Activated T-cell treated with anti-CD3 and anti-CD28 coated beads, Interleukin-2, amount 50 U/mL, for 72 hours (primary cell): ENCODE measurements around the gene KCNMA1. TPM values are rescaled to one million over a fixed set of nuclear protein-coding genes. Genes with fewer than 3 reads are reported as not detected.
A peak's percentile ranks its signal among the peaks of the same experiment; 100 is the strongest.
"Not testable (repeated sequence)": the region's sequence is repeated elsewhere in the genome, so short reads cannot be mapped to it uniquely, and the experiment has no call there.

ENCODE experiments used
- ATAC-seq, 2 donors: fragments of 150-1000 bp; cut with Tn5 transposase; replicated peaks in 1 of 2; 2 replicates each; pipeline ENCODE4 v1.10.0; 2021; ENCODE audit warnings: moderate library complexity in 2 of 2, mild to moderate bottlenecking in 1 of 2
- DNase-seq, 2 donors: peaks; one replicate each; pipeline ENCODE4 v3.0.0; 2021 to 2022; ENCODE audit warnings: mixed read lengths in 1 of 2
- H3K27ac Mint-ChIP-seq: one replicate; pipeline ENCODE4 v1.8.0; 2022; ENCODE audit warnings: mild to moderate bottlenecking, moderate library complexity, mixed read lengths
- H3K27me3 Mint-ChIP-seq: one replicate; pipeline ENCODE4 v1.8.0; 2022; ENCODE audit warnings: low read depth, mixed read lengths
- H3K36me3 Mint-ChIP-seq, 2 donors: one replicate each; pipeline ENCODE4 v1.8.0; 2022; ENCODE audit warnings: mixed read lengths in 2 of 2, mild to moderate bottlenecking in 1 of 2; ENCODE audit not compliant: insufficient read depth in 2 of 2
- H3K4me1 Mint-ChIP-seq: one replicate; pipeline ENCODE4 v1.8.0; 2022; ENCODE audit warnings: low read depth, mixed read lengths
- H3K4me3 Mint-ChIP-seq, 2 donors: one replicate each; pipeline ENCODE4 v1.8.0; 2022; ENCODE audit warnings: mild to moderate bottlenecking in 2 of 2, mixed read lengths in 2 of 2, moderate library complexity in 2 of 2
- H3K9me3 Mint-ChIP-seq, 2 donors: one replicate each; pipeline ENCODE4 v1.8.0; 2022; ENCODE audit warnings: mixed read lengths in 2 of 2
- total RNA-seq, 2 donors: library from RNA; stranded (reverse); gene quantifications; one replicate each; pipeline ENCODE4 v1.2.3, GENCODE V29; 2022

The KCNMA1 gene
- total RNA-seq, 2 donors from 2014 or later = 0.55 to 1.0 TPM

GRCh38 chr10:77392851-77393250 lies 244.8 kb downstream of the KCNMA1 start:
- H3K27ac Mint-ChIP-seq = no peak overlapping the region
- no peak overlapping the region for H3K4me3 Mint-ChIP-seq
- H3K4me1 Mint-ChIP-seq = no peaks in the 10 kb centered on the region
- ATAC-seq (no peak), DNase-seq (no peak)
- H3K36me3 Mint-ChIP-seq = no peaks in the 10 kb centered on the region
- no peaks in the 10 kb centered on the region for H3K9me3 Mint-ChIP-seq
- H3K27me3 Mint-ChIP-seq = peaks cover 4% of the 10 kb centered on the region

- H3K27ac Mint-ChIP-seq = no peak overlapping the region
- no peaks in the 10 kb centered on the region for H3K4me1 Mint-ChIP-seq
- H3K27me3 Mint-ChIP-seq = peaks cover 7% of the 10 kb centered on the region
- no peak overlapping the region for H3K4me3 Mint-ChIP-seq
- no peak for DNase-seq
- no peaks in the 10 kb centered on the region for H3K9me3 Mint-ChIP-seq
- no peak for ATAC-seq
- H3K36me3 Mint-ChIP-seq = no peaks in the 10 kb centered on the region
Observed at GRCh38 chr10:77392236-77392721, 245.3 kb downstream of the KCNMA1 start.

- no peaks in the 10 kb centered on the region for H3K9me3 Mint-ChIP-seq
- H3K36me3 Mint-ChIP-seq = no peaks in the 10 kb centered on the region
- H3K27me3 Mint-ChIP-seq = peaks cover 7% of the 10 kb centered on the region
- peaks cover 4% of the 10 kb centered on the region for H3K4me1 Mint-ChIP-seq
- DNase-seq = peak; percentile 36 to 45
- H3K27ac Mint-ChIP-seq = no peak overlapping the region
- no peak for ATAC-seq
- no peak overlapping the region for H3K4me3 Mint-ChIP-seq
Observed at GRCh38 chr10:77391605-77392235, 245.9 kb downstream of the KCNMA1 start.

- peaks cover 12% of the 10 kb centered on the region for H3K27me3 Mint-ChIP-seq
- no peak for DNase-seq
- H3K4me3 Mint-ChIP-seq = no peak overlapping the region
- H3K9me3 Mint-ChIP-seq = no peaks in the 10 kb centered on the region
- no peaks in the 10 kb centered on the region for H3K36me3 Mint-ChIP-seq
- no peak for ATAC-seq
- peaks cover 7% of the 10 kb centered on the region for H3K4me1 Mint-ChIP-seq
- H3K27ac Mint-ChIP-seq = no peak overlapping the region
Observed at GRCh38 chr10:77390481-77390891, 247.1 kb downstream of the KCNMA1 start.

- DNase-seq (no peak), ATAC-seq (no peak)
- H3K4me1 Mint-ChIP-seq = peaks cover 7% of the 10 kb centered on the region
- H3K4me3 Mint-ChIP-seq = no peak overlapping the region
- H3K36me3 Mint-ChIP-seq = no peaks in the 10 kb centered on the region
- H3K9me3 Mint-ChIP-seq = no peaks in the 10 kb centered on the region
- H3K27ac Mint-ChIP-seq = no peak overlapping the region
- peaks cover 14% of the 10 kb centered on the region for H3K27me3 Mint-ChIP-seq
Observed at GRCh38 chr10:77388571-77389100, 249.0 kb downstream of the KCNMA1 start.

- H3K4me3 Mint-ChIP-seq, ATAC-seq, H3K4me1 Mint-ChIP-seq, H3K36me3 Mint-ChIP-seq, H3K27ac Mint-ChIP-seq, H3K9me3 Mint-ChIP-seq, DNase-seq: not testable (repeated sequence)
- peaks cover 14% of the 10 kb centered on the region for H3K27me3 Mint-ChIP-seq
Observed at GRCh38 chr10:77387701-77388100, 249.9 kb downstream of the KCNMA1 start.

- Mint-ChIP-seq H3K27ac (no peak overlapping the region), H3K36me3 (no peaks in the 10 kb centered on the region), H3K27me3 (peaks cover 14% of the 10 kb centered on the region), H3K4me1 (peaks cover 7% of the 10 kb centered on the region), H3K4me3 (no peak overlapping the region), H3K9me3 (no peaks in the 10 kb centered on the region)
- no peak for DNase-seq
- ATAC-seq = no peak
Observed at GRCh38 chr10:77387247-77387646, 250.4 kb downstream of the KCNMA1 start.

- Mint-ChIP-seq H3K9me3 (no peaks in the 10 kb centered on the region), H3K4me1 (peaks cover 7% of the 10 kb centered on the region), H3K27me3 (peaks cover 14% of the 10 kb centered on the region), H3K4me3 (no peak overlapping the region), H3K36me3 (no peaks in the 10 kb centered on the region), H3K27ac (no peak overlapping the region)
- DNase-seq (no peak), ATAC-seq (no peak)
Observed at GRCh38 chr10:77386838-77387237, 250.8 kb downstream of the KCNMA1 start.

- Mint-ChIP-seq H3K9me3 (no peaks in the 10 kb centered on the region), H3K27me3 (peaks cover 14% of the 10 kb centered on the region), H3K4me1 (peaks cover 7% of the 10 kb centered on the region), H3K27ac (no peak overlapping the region), H3K36me3 (no peaks in the 10 kb centered on the region), H3K4me3 (no peak overlapping the region)
- ATAC-seq = no peak
- no peak for DNase-seq
Observed at GRCh38 chr10:77386365-77386764, 251.2 kb downstream of the KCNMA1 start.

GRCh38 chr10:77385315-77385714 lies 252.3 kb downstream of the KCNMA1 start:
- DNase-seq (no peak), ATAC-seq (no peak)
- Mint-ChIP-seq H3K4me1 (peaks cover 7% of the 10 kb centered on the region), H3K27ac (no peak overlapping the region), H3K27me3 (peaks cover 21% of the 10 kb centered on the region), H3K9me3 (no peaks in the 10 kb centered on the region), H3K4me3 (no peak overlapping the region), H3K36me3 (no peaks in the 10 kb centered on the region)

GRCh38 chr10:77383861-77384553 lies 253.6 kb downstream of the KCNMA1 start:
- ATAC-seq = no peak
- peaks cover 28% of the 10 kb centered on the region for H3K27me3 Mint-ChIP-seq

GRCh38 chr10:77381750-77382149 lies 255.9 kb downstream of the KCNMA1 start:
- no peak for DNase-seq
- ATAC-seq = no peak
- Mint-ChIP-seq H3K4me1 (peaks cover 3% of the 10 kb centered on the region), H3K9me3 (no peaks in the 10 kb centered on the region), H3K36me3 (no peaks in the 10 kb centered on the region), H3K4me3 (no peak overlapping the region), H3K27ac (no peak overlapping the region), H3K27me3 (peaks cover 26% of the 10 kb centered on the region)

More at GRCh38 chr10:77383861-77384553, 253.6 kb downstream of the KCNMA1 start:
- Mint-ChIP-seq H3K4me3 (no peak overlapping the region), H3K27ac (no peak overlapping the region), H3K4me1 (peaks cover 7% of the 10 kb centered on the region), H3K9me3 (no peaks in the 10 kb centered on the region), H3K36me3 (no peaks in the 10 kb centered on the region)
- DNase-seq = no peak

- no peaks in the 10 kb centered on the region for H3K36me3 Mint-ChIP-seq
- H3K4me1 Mint-ChIP-seq = no peaks in the 10 kb centered on the region
- peaks cover 23% of the 10 kb centered on the region for H3K27me3 Mint-ChIP-seq
- no peaks in the 10 kb centered on the region for H3K9me3 Mint-ChIP-seq
- DNase-seq = no peak
- no peak overlapping the region for H3K27ac Mint-ChIP-seq
- no peak for ATAC-seq
- no peak overlapping the region for H3K4me3 Mint-ChIP-seq
Observed at GRCh38 chr10:77380723-77381122, 256.9 kb downstream of the KCNMA1 start.
